SHP77 treated with DMSO at 0.1 percent for 48 hours (cell line): ENCODE results near the gene SEPTIN2.
A peak's percentile ranks its signal among the peaks of the same experiment; 100 is the strongest.
"Not testable (repeated sequence)": the region's sequence is repeated elsewhere in the genome, so short reads cannot be mapped to it uniquely, and the experiment has no call there.

Source experiments
- DNase-seq: peaks from one replicate; lab custom pipeline; 2025; lab: John Stamatoyannopoulos, UW

The SEPTIN2 gene

DNA sequence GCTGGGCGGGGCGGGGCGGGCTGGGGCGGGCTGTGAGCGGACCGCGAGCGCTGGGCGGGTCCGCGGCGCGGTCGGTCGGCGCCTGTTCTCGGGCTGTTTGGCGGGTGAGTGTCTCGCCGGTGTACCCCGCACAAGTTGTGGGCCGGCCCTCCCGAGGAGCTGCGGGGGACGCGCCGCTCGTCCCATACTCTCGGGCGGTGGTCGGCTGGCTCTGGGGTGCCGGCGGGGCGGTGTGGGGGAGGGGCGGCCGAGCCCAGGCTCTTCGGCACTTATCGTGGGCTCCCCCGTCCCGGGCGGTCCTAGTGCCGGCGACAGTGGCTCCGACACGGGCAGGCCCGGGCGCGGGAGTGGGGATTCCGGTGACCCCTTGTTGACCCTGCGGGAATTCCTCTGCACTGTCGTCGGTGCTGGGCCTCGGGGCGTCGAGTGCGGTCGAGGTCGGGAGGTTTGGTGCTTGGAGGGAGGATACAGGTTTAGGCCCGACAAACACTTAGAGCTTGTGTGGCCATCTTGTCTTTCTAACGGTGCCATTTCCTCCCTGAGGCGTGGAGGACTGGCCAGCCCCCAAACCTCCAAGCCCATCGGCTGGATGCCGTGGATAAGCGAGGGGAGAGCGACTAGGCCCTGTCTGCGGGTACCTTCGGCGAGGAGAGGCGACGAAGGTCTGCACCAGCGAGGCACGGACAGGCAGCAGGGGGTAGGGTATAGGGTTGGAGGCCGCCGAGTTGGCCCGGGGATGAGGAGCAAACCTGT is at the start of gene SEPTIN2:
Gene SEPTIN2, plus strand, starts transcription at position 47 of the 753 bp plus-strand sequence. CDS start 8,308 bp downstream, outside the sequence.
- peak; percentile 18 for DNase-seq

DNA sequence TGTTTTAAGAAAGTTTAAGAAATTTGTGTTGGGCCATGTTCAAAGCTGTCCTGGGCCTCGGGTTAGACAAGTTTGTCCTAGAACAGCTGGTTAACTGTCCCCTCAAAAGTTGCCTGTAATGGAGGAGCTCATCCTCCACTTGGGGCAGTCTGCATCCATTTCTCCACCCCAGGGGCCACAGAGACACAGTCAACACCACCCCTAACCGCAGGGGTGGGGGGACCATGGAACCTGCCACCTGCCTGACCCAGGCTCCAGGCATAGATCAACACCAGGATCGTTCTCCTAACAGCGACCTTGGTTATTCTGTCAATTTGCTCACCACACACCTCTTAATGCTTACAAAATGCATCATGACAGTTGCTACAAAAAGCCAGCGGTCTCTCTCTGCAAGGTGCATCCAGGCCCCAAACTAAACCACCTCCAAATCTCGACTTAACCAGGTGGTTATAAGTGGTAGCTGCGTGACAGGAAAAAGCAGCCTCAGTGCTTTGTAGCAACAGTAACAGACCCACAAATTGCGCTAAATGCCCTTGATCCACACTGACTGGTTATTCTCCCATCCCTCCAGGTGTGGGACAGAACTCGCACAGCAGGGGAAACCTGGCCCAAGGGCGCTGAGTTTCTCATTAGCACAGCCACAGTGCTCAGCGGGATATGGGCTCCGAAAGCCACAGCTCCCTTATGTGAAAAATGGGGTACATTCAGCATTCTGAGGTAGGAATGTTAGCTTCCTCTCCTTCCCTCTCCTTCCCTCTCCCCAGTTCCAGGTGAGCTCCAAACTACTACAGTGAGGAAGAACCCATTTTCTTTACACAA is 48.3 kb upstream of the SEPTIN2 start:
- no peak for DNase-seq

GRCh38 chr2:241268306-241268705 is 47.4 kb upstream of the SEPTIN2 start:
- DNase-seq, result no peak

DNA sequence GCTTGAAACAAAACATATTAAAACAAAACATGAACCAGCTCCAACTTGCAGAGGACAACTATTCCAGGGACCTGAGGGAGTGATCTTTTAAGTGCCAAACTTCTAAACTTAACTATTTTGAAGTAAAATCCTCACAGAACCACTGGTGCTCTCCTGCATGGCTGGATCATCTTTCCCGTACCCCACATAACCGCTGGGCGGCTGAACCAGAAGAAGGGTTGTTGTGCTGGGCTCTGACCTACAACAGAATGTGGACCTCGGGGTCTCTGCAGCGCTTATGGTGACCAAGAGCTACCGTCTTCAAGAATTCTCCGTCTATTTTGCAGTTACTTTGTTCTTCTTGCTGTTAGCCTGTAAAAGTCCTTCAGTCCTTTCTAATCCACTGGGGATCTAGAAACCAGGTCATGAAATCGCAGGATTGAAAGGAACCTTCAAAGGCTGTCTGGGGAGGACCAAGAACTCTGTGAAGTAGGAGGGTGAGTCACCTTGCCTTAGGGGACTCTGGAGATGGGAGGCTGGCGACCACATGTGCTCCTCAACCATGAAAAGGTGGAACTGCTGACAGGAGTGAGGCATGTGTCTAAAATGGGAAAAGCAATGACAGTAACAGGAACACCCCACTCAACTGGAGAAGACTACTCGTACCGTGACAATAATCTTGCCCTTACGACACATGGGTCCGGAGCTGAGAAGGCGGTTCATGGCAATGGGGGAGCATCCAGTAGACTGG is 46.8 kb upstream of the SEPTIN2 start:
- no peak for DNase-seq

DNA sequence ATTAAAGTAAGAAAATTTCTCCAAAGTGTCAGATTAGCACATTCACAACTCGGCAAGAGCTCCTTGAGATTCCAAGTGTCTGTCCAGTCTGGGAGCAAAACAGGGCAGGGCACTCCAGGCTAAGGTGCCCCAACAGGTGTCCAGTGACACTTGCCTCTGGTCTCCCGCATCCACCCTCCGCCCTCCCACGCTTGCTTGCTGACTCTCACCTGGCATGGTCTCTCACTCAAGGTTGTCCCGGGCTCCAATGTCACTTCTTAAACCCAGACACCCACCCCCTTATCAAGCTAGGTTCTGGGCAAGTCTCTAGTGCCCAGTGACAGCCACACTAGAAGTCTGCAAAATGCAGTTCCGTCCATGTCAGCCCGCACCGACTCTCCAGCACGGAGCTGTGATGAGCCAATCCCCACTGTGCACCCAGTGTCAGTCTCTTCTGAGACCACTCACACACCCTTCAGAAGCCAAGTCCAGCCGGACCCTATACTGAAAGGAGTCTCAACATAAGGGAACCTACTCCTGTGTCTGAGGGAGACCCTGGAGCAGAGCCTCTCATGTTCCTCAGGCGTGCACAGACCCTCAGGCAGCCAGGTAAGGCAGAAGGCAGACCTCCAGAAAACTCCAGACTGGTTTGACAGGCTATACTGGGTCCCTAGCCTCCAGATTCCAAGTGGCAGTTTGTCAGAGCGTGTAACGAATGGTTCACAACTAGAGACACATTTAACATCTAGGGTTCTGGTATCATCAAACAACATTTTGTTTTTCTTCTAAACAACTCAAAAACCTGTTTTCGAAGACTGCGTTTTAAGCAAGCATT is 45.8 kb upstream of the SEPTIN2 start:
- no peak for DNase-seq

DNA sequence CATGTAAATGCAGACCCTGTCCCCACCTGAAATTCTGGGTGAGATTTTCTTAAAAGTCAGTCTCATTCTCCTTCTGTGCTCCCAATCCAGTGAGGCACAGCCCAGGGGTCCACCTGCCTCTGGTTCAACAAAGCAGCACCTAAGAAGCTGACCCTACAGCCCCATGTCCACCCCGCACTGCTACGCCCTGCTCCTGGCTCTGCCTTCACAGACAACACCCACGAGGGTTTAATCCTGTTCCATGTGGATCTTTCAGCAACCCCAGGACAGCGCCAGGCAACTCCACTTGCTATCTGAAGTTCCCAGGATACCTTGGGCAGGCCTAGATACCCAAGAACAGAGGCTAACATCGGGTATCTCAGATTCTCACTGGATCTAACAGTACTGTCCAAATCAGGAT is 45.2 kb upstream of the SEPTIN2 start:
- DNase-seq, result no peak

- no peak for DNase-seq
Measured at GRCh38 chr2:241271706-241272302, 43.9 kb upstream of the SEPTIN2 start.

DNA sequence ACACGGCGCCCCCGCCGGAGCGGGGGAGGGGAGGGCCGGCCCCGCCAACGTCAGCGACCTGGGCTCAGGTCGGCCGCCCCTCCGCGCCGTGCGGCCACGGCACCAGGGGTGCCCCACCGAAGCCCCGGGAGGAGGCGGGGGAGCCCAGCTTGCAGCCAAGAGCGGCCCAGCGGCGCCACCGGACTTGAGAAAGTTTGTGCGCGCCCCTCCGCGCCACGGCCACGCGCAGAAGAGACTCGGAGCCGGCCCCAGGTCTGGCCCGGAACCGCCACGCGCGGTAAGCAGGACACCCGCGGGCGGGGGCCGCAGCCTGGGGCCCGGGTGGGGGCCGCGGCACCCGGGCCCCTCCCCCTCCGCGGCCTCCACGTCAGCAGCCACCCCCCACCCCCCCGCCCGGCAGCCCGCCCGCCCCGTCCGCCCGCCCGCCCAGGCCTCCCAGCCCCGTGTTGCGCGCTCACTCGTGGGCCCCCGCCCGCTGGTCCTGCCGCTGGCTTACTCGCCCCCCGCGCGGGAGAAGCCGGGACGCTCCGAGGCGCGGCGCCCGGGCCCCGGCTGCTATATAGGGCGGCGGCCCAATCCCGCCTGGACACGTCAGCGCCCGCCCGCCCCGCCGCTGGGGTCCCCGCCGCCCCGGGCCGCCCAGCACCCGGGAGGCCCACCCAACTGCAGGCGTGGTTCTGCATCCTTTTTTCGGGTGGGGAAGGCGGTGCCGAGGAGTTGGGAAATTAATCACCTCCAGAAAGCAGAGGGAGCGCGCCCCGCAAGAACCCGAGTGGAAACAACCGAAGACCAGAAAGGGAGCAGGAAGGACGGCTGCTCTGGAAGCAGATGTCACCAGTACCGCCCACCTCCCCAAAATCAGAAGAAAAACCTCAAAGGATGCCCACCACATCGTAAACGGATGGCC is 43.2 kb upstream of the SEPTIN2 start:
- no peak for DNase-seq

DNA sequence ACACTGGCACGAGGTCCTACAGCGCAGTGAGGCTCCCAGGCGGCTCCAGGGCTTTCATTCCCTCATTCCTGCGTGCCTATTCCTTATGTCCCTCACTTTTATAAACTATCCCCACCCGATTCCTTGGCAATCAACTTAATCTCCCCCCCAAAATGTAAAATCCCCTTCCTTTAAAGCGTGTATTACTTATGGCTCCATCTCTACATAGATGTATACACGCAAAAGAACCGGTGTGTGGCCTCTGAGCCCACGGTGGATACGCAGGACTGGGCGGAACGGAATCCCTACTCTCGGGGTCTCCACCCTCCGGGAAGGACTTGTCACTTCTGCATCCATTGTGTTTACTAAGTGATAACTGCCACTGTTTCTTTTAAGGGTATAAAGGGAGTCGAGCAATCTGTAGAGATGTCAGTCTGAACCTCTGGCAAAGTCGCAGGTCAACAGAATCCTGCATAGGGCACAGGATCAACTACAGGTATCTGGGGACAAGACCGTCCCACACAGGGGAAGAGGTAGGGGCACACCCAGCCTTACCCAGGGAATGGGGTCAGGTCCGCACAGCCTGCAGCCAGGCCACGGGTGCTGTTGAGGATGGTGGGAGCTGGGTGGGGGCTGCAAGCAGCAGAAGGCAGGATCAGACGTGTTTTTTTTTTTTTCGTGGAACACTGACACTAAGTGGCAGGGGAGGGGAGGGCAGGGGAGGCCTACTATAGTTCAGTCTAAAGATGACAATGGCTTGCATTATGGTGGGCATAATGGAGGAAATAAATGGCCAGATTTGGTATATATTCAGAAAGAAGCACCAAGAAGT is 42.3 kb upstream of the SEPTIN2 start:
- no peak for DNase-seq

DNA sequence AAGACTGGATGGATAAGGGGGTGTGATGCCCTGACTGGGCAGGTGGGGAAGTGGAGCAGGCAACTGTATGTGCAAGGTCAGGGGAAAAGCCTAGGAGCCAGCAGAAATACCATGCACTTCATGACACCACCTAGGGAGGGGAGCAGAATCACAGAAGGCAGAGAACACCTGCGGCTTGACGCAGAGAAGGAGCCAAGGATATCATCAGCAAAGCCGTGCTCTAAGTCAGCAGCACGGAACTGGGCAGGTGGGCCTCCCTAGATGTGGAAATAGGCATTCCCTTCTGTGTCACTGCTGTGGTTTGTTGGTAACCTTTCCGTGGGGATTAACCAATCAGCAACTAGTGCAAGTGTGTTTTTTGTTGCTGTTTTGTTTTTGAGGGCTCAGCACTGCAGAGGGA is 41.6 kb upstream of the SEPTIN2 start:
- no peak for DNase-seq

GRCh38 chr2:241275504-241275903 is 40.2 kb upstream of the SEPTIN2 start:
- no peak for DNase-seq

DNA sequence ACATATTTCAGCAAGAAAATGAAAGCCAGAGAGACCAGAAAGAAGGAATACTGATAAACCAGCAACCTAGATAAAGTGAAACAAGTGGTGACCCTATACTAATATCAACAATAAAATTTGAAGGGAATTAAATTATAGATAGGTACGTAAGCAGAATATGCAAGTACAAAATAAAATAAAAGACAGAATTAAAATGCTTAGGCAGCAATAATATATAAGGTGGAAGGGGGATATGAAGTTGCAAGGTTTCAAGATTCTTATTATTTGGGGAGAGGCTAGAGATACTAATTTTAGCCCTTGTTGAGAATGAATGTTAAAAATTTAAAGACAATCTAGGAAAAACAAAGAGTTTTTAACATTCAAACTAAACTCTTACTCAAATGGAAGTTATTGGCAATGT is 39.8 kb upstream of the SEPTIN2 start:
- no peak for DNase-seq

- DNase-seq, result not testable (repeated sequence)
Measured at GRCh38 chr2:241278306-241278705, 37.4 kb upstream of the SEPTIN2 start.

- DNase-seq, result no peak
Measured at GRCh38 chr2:241279413-241279812, 36.3 kb upstream of the SEPTIN2 start.

DNA sequence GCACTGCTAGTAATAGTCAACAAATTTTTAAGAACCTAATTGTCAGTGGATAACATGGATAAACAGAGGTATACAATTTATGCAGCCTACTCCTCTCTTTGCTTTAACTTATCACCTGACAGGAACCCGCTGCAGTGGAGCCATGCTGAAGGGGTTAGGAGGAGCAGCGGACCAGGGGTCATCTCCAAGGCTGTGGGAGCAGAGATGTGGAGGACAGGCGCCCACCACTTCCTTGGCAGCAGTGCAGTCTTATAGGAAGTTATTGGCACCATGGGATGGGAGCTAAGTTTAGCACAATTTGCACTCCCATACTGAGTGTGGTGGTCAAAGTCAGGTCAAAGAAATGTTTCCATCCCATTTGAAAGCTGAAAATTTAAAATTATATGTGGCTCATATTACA is 35.9 kb upstream of the SEPTIN2 start:
- no peak for DNase-seq

DNA sequence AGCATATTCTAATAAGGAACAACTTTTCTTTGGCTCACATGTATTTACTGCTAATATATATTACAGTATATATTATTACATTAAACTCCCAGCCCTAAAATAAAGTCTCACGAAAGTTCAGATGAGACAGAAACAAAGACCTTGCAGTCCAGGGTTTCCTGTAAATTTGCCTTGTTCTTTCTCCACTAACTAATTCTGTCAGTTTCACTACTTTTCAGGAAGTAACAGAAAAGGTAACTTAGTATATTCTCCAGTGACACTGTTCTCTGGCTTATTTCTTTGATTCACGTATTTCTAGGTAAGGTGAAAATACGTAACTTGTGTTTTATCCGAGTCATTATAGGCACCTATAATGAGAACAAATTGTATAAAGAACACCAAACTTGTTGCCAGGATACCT is 35.4 kb upstream of the SEPTIN2 start:
- DNase-seq, result no peak

GRCh38 chr2:241282555-241282954 is 33.2 kb upstream of the SEPTIN2 start:
- DNase-seq, result no peak

DNA sequence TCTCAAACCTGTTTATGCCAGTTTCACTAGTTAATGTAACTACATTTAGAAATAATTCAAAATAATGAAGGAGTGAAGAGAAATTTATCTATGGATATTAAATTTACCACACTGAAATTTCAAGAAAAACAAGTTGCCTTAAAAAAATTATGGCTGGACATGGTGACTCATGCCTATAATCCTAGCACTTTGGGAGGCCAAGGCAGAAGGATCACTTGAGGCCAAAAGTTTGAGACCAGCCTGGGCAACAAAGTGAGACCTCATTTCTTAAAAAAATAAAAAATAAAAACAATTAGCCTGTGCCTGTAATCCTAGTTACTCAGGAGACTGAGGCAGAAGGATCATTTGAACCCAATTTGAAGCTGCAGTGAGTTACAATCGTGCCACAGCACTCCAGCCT is 30.1 kb upstream of the SEPTIN2 start:
- no peak for DNase-seq

DNA sequence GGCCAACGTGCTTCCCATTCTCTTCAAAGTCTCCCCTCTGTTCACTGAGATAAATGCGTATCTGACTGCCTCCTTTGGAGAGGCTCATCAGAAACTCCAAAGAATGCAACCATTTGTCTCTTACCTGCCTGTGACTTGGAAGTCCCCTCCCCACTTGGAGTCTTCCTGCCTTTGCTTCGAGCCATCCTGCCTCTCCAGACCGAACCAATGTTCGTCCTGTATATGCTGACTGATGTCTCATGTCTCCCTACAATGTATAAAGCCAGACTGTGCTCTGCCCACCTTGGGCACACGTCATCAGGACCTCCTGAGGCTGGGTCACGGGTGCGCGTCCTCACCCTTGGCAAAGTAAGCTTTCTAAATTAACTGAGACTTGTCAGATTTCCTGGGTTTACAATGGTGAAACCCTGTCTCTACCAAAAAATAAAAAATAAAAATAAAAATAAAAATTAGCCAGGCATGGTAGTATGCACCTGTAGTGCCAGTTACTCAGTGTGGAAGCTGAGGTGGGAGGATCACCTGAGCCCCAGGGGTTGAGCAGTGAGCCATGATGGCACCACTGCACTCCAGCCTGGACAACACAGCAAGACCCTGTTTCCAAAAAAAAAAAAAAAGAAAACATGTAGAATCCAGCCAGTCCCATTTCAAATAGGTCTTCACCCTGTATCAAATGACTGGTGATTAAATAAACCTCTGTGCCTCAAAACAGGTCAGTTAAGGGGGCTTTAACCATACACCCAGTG is 29.2 kb upstream of the SEPTIN2 start:
- DNase-seq, result no peak
